B cell (primary cell): ENCODE measurements around the gene LZTS3. TPM values are rescaled to one million over a fixed set of nuclear protein-coding genes. Genes with fewer than 3 reads are reported as not detected.

Experiments
- ATAC-seq: fragments of 200-7000 bp; cut with Tn5 transposase; one replicate; pipeline ENCODE4 v1.10.0; 2021; ENCODE audit warnings: low read depth, mild to moderate bottlenecking, moderate number of reproducible peaks, moderate library complexity
- CTCF ChIA-PET: fragments of 350-600 bp; sonication (Branson Sonifier 250); formaldehyde crosslinking; loops from one replicate; lab custom pipeline; 2021; ENCODE audit warnings: antibody characterized with exemption, inconsistent platforms; lab: Charles Lee
- POLR2A ChIA-PET: fragments of 350-600 bp; sonication (Branson Sonifier 250); formaldehyde crosslinking; loops from one replicate; lab custom pipeline; 2021; ENCODE audit warnings: antibody characterized with exemption; lab: Charles Lee
- DNase-seq: peaks from one replicate; pipeline ENCODE4 v3.0.0; 2013
- H2AFZ ChIP-seq: 2 replicates; pipeline ENCODE4 v1.6.1; 2012; ENCODE audit warnings: mild to moderate bottlenecking, low read depth, low read length; ENCODE audit not compliant: insufficient read depth, poor library complexity, severe bottlenecking
- H3K27ac ChIP-seq, 2 donors: 1 replicate in 1 of 2; 2 replicates in 1 of 2; pipeline ENCODE4 v1.5.1; 2012 to 2013; ENCODE audit warnings: low read length in 2 of 2, mild to moderate bottlenecking in 2 of 2, moderate library complexity in 1 of 2
- H3K27me3 ChIP-seq, 4 experiments: fragments of 200-600 bp in 1 of 4; sonication (generic) in 1 of 4; replicated peaks in 1 of 4; 1 replicate in 2 of 4; 2 replicates in 2 of 4; pipeline versions ENCODE4 v1.6.1 to v1.7.0; 2013 to 2016; ENCODE audit warnings: low read length in 3 of 4, mild to moderate bottlenecking in 2 of 4, mixed read lengths in 1 of 4, moderate library complexity in 1 of 4; ENCODE audit not compliant: insufficient read depth in 4 of 4, control insufficient read depth in 3 of 4; ENCODE audit errors: control extremely low read depth in 1 of 4
- H3K36me3 ChIP-seq, 2 experiments: replicated peaks in 1 of 2; 1 replicate in 1 of 2; 2 replicates in 1 of 2; pipeline versions ENCODE4 v1.6.1 to v1.7.1; 2013; ENCODE audit warnings: low read length in 1 of 2; ENCODE audit not compliant: insufficient read depth in 2 of 2, control insufficient read depth in 1 of 2; ENCODE audit errors: control extremely low read depth in 1 of 2, extremely low read depth in 1 of 2
- H3K4me1 ChIP-seq, 2 donors: fragments of 200-600 bp in 1 of 2; sonication (generic) in 1 of 2; 1 replicate in 1 of 2; 2 replicates in 1 of 2; pipeline versions ENCODE4 v1.5.1 to v1.6.1; 2013 to 2017; ENCODE audit warnings: low read length in 2 of 2; ENCODE audit not compliant: control insufficient read depth in 2 of 2, insufficient read depth in 2 of 2
- H3K4me2 ChIP-seq: replicated peaks from 2 replicates; pipeline ENCODE3; 2012; ENCODE audit warnings: mild to moderate bottlenecking, low read depth, low read length; ENCODE audit not compliant: poor library complexity, severe bottlenecking
- H3K4me3 ChIP-seq, 5 experiments: fragments of 200-600 bp in 1 of 5; sonication (generic) in 1 of 5; 1 replicate in 3 of 5; 2 replicates in 2 of 5; pipeline versions ENCODE4 v1.5.1 to v1.7.0; 2011 to 2016; ENCODE audit warnings: low read length in 4 of 5, mild to moderate bottlenecking in 4 of 5, low read depth in 2 of 5, control low read depth in 1 of 5, moderate library complexity in 1 of 5; ENCODE audit not compliant: insufficient read depth in 1 of 5; ENCODE audit errors: control extremely low read depth in 1 of 5, extremely low read depth in 1 of 5
- H3K79me2 ChIP-seq: fragments of 200-600 bp; sonication (generic); one replicate; pipeline ENCODE4 v1.6.0; 2016; ENCODE audit warnings: low read length; ENCODE audit not compliant: control insufficient read depth, insufficient read depth
- H3K9ac ChIP-seq: fragments of 200-600 bp; sonication (generic); 2 replicates; pipeline ENCODE4 v1.6.1; 2017; ENCODE audit warnings: mild to moderate bottlenecking, low read length, moderate library complexity
- H3K9me3 ChIP-seq, 3 donors: one replicate each; pipeline versions ENCODE4 v1.6.1 to v1.7.1; 2013; ENCODE audit warnings: low read length in 2 of 3; ENCODE audit not compliant: control insufficient read depth in 2 of 3, insufficient read depth in 1 of 3; ENCODE audit errors: control extremely low read depth in 1 of 3
- H4K20me1 ChIP-seq: 2 replicates; pipeline ENCODE4 v1.6.0; 2012; ENCODE audit warnings: mild to moderate bottlenecking, low read length; ENCODE audit not compliant: insufficient read depth, control insufficient read depth, poor library complexity, severe bottlenecking
- H3K27ac Mint-ChIP-seq: one replicate; pipeline ENCODE4 v1.8.0; 2021; ENCODE audit warnings: mixed read lengths
- H3K27me3 Mint-ChIP-seq: one replicate; pipeline ENCODE4 v1.8.0; 2021; ENCODE audit warnings: mixed read lengths
- H3K4me1 Mint-ChIP-seq: one replicate; pipeline ENCODE4 v1.8.0; 2021; ENCODE audit warnings: mixed read lengths
- H3K4me3 Mint-ChIP-seq: one replicate; pipeline ENCODE4 v1.8.0; 2021; ENCODE audit warnings: mixed read lengths
- H3K9me3 Mint-ChIP-seq: one replicate; pipeline ENCODE4 v1.8.0; 2022; ENCODE audit warnings: mixed read lengths; ENCODE audit not compliant: insufficient read depth
- EZH2 ChIP-seq: IDR thresholded peaks from 2 replicates; pipeline ENCODE4 v1.6.1; 2012; ENCODE audit warnings: borderline replicate concordance, low read depth, mild to moderate bottlenecking, moderate library complexity, low read length; ENCODE audit not compliant: insufficient read depth, poor library complexity, severe bottlenecking
- WGBS: methylation state at CpG from one replicate; pipeline ENCODE4 v1.1.5; 2013; ENCODE audit warnings: missing lambda C conversion rate; ENCODE audit not compliant: insufficient coverage; 5-methylcytosine and 5-hydroxymethylcytosine counted together
- intact Hi-C: fragments of 100-400 bp; cut with micrococcal nuclease; formaldehyde crosslinking; loops from one replicate; pipeline ENCODE4 v1.10.0; 2022
- polyA plus RNA-seq: library from polyadenylated mRNA; depleted of rRNA; stranded (reverse); fragments of >200 nt; gene quantifications from 2 replicates; pipeline ENCODE4 v1.2.3, GENCODE V29; 2012
- total RNA-seq, 2 donors: library from RNA; stranded (reverse); fragments of 120-200 nt in 1 of 2; gene quantifications; 1 replicate in 1 of 2; 2 replicates in 1 of 2; pipeline versions ENCODE4 v1.2.3 to v1.2.4, GENCODE V29; 2013 to 2022
- TF ChIP-seq, protein P1 (sequence below): fragments of 200-600 bp; IDR thresholded peaks from one replicate; pipeline ENCODE4 v1.8.0; 2022; ENCODE audit warnings: antibody characterized with exemption, mild to moderate bottlenecking

Gene LZTS3
- total and polyA plus RNA-seq, 2 donors (not counting 1 experiment from before 2014, with no cell fraction given), result 2.3 to 5.1 TPM

GRCh38 chr20:3116341-3116740 lies 57.0 kb downstream of the LZTS3 start:
- intact Hi-C loops, result loop anchor here (5.0 kb wide), 1 partner anchor 44 kb away; the partner anchor contains the start of gene OXT
- POLR2A ChIA-PET, result no interaction called here
- H3K9ac ChIP-seq, result no peak overlapping the region

More at GRCh38 chr20:3116341-3116740, 57.0 kb downstream of the LZTS3 start:
- no peak for DNase-seq
- Histone ChIP-seq H3K4me2 (no peak overlapping the region), H3K79me2 (peaks cover 4% of the 10 kb centered on the region), H2AFZ (no peak overlapping the region), H3K9me3 (no peaks in the 10 kb centered on the region), H3K27me3 (no peaks in the 10 kb centered on the region), H3K4me1 (peaks cover 0 to 4% of the 10 kb centered on the region in 2 donors), H3K36me3 (peaks cover 3 to 17% of the 10 kb centered on the region in 2 experiments), H3K27ac (no peak overlapping the region), H4K20me1 (peaks cover 4% of the 10 kb centered on the region), H3K4me3 (no peak overlapping the region)
- no peak overlapping the region for H3K4me3 Mint-ChIP-seq
- CTCF ChIA-PET, result interaction anchor here (0.7 to 6.7 kb wide), 9 partner anchors 13 to 217 kb away, joined by 3 to 68 read pairs (median 5); partner anchors contain the start of genes GNRH2 and OXT
- no peak overlapping the region for H3K27ac Mint-ChIP-seq
- WGBS, result 90% methylated on average over 2 of the region's 4 CpGs
- no peak for ATAC-seq
- H3K27me3 Mint-ChIP-seq, result no peaks in the 10 kb centered on the region
- H3K4me1 Mint-ChIP-seq, result peaks cover 13% of the 10 kb centered on the region
- no peak for TF ChIP-seq EZH2
- TF ChIP-seq, protein P1, sequence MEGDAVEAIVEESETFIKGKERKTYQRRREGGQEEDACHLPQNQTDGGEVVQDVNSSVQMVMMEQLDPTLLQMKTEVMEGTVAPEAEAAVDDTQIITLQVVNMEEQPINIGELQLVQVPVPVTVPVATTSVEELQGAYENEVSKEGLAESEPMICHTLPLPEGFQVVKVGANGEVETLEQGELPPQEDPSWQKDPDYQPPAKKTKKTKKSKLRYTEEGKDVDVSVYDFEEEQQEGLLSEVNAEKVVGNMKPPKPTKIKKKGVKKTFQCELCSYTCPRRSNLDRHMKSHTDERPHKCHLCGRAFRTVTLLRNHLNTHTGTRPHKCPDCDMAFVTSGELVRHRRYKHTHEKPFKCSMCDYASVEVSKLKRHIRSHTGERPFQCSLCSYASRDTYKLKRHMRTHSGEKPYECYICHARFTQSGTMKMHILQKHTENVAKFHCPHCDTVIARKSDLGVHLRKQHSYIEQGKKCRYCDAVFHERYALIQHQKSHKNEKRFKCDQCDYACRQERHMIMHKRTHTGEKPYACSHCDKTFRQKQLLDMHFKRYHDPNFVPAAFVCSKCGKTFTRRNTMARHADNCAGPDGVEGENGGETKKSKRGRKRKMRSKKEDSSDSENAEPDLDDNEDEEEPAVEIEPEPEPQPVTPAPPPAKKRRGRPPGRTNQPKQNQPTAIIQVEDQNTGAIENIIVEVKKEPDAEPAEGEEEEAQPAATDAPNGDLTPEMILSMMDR, result no peak
- no peaks in the 10 kb centered on the region for H3K9me3 Mint-ChIP-seq
